Smooth muscle cell (in vitro differentiated cells): ENCODE measurements around the gene CARD6. TPM values are rescaled to one million over a fixed set of nuclear protein-coding genes. Genes with fewer than 3 reads are reported as not detected.

Source experiments
- DNase-seq: peaks from one replicate; lab custom pipeline; 2025; ENCODE audit not compliant: unreplicated experiment; lab: John Stamatoyannopoulos, UW
- H2AFZ ChIP-seq: fragments of 200-600 bp; sonication (generic); 2 replicates; pipeline ENCODE4 v1.6.0; 2016; ENCODE audit warnings: antibody characterized with exemption, low read depth, mild to moderate bottlenecking
- H3F3A ChIP-seq: fragments of 200-600 bp; sonication (generic); 2 replicates; pipeline ENCODE4 v1.6.0; 2017; ENCODE audit warnings: antibody characterized with exemption, low read depth
- H3K27ac ChIP-seq: fragments of 200-600 bp; sonication (generic); 2 replicates; pipeline ENCODE4 v1.5.1; 2016; ENCODE audit warnings: low read depth, mild to moderate bottlenecking
- H3K27me3 ChIP-seq: fragments of 200-600 bp; sonication (generic); 2 replicates; pipeline ENCODE4 v1.6.1; 2016; ENCODE audit warnings: low read depth, mild to moderate bottlenecking
- H3K36me3 ChIP-seq: fragments of 200-600 bp; sonication (generic); 2 replicates; pipeline ENCODE4 v1.5.1; 2016; ENCODE audit warnings: low read depth
- H3K4me1 ChIP-seq: fragments of 200-600 bp; sonication (generic); 2 replicates; pipeline ENCODE4 v1.5.1; 2016; ENCODE audit warnings: low read depth
- H3K4me2 ChIP-seq: fragments of 200-600 bp; sonication (generic); 2 replicates; pipeline ENCODE4 v1.6.0; 2016; ENCODE audit warnings: mild to moderate bottlenecking
- H3K4me3 ChIP-seq: fragments of 200-600 bp; sonication (generic); 2 replicates; pipeline ENCODE4 v1.5.1; 2016; ENCODE audit warnings: mild to moderate bottlenecking
- H3K79me2 ChIP-seq: fragments of 200-600 bp; sonication (generic); 2 replicates; pipeline ENCODE4 v1.6.0; 2016; ENCODE audit warnings: low read depth, mild to moderate bottlenecking
- H3K9ac ChIP-seq: fragments of 200-600 bp; sonication (generic); 2 replicates; pipeline ENCODE4 v1.6.0; 2016; ENCODE audit warnings: low read depth
- H3K9me3 ChIP-seq: fragments of 200-600 bp; sonication (generic); replicated peaks from 2 replicates; pipeline ENCODE4 v1.5.1; 2016; ENCODE audit warnings: low read depth
- H4K20me1 ChIP-seq: fragments of 200-600 bp; sonication (generic); 2 replicates; pipeline ENCODE4 v1.6.0; 2016; ENCODE audit warnings: low read depth
- WGBS: methylation state at CpG from one replicate; pipeline ENCODE4 v1.1.7; 2016; ENCODE audit warnings: low lambda C conversion rate; 5-methylcytosine and 5-hydroxymethylcytosine counted together
- polyA plus RNA-seq: library from polyadenylated mRNA; unstranded; fragments of >200 nt; fragmentation: Nextera tagmentation; extraction: Ambion mirVana; gene quantifications from 2 replicates; pipeline ENCODE4 v1.2.1, GENCODE V29; 2016
- total RNA-seq: library from RNA; depleted of rRNA; stranded (reverse); fragments of >200 nt; gene quantifications from 2 replicates; pipeline ENCODE4 v1.2.3, GENCODE V29; 2014
- TF ChIP-seq, protein P1 (sequence below): fragments of 200-600 bp; sonication (generic); IDR thresholded peaks from 2 replicates; pipeline ENCODE4 v1.5.1; 2017; ENCODE audit warnings: borderline replicate concordance, mild to moderate bottlenecking, antibody characterized with exemption; ENCODE audit not compliant: insufficient read depth, poor library complexity, severe bottlenecking

Gene CARD6
- total and polyA plus RNA-seq, 2 experiments from 2014 or later = 0.43 to 0.99 TPM

DNA sequence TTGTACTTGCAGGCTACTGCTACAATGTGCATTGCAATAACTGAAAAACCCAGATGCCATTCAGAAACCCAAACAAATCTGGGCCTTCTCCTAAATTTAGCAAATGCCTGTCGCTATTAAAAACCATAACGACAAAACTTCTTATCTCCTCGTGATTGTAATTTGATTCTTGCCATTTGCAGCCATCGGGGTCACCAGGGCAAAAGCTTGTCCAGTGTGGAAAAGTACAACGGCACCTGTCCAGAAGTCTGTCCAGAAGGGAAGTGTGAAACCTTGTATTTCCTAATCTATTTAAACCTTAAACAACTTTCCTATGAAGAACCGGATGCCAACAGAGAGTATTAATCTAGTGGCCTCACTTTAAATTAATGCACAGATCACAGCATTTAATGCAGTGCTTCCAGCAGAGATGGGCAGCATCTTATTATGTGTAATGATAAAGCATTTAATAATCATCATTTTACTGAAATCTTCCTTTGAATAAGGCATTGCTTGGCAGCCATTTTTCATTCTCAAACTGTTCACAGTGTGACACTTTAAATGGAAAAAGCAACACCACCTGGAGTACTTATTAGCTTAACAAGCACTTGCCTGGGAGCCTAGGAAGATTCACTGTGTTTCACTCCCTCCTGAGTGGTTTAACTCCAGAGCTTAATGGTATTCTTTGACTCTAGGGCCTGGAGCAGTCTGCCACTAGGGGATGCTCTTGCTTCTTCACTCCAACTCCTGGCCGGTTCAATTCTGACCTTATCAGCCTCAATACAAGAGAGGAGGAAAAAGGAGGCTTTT is 63.2 kb downstream of the CARD6 start:
- Histone ChIP-seq H3K27ac (no peak overlapping the region), H3K36me3 (no peaks in the 10 kb centered on the region), H3K27me3 (no peaks in the 10 kb centered on the region), H3F3A (no peaks in the 10 kb centered on the region), H4K20me1 (no peaks in the 10 kb centered on the region), H2AFZ (no peak overlapping the region), H3K4me2 (no peak overlapping the region), H3K9me3 (no peaks in the 10 kb centered on the region), H3K9ac (no peak overlapping the region), H3K4me3 (no peak overlapping the region), H3K4me1 (no peaks in the 10 kb centered on the region), H3K79me2 (no peaks in the 10 kb centered on the region)
- no peak for DNase-seq
- 73% methylated on average over 7 of the region's 7 CpGs for WGBS
- TF ChIP-seq, protein P1, sequence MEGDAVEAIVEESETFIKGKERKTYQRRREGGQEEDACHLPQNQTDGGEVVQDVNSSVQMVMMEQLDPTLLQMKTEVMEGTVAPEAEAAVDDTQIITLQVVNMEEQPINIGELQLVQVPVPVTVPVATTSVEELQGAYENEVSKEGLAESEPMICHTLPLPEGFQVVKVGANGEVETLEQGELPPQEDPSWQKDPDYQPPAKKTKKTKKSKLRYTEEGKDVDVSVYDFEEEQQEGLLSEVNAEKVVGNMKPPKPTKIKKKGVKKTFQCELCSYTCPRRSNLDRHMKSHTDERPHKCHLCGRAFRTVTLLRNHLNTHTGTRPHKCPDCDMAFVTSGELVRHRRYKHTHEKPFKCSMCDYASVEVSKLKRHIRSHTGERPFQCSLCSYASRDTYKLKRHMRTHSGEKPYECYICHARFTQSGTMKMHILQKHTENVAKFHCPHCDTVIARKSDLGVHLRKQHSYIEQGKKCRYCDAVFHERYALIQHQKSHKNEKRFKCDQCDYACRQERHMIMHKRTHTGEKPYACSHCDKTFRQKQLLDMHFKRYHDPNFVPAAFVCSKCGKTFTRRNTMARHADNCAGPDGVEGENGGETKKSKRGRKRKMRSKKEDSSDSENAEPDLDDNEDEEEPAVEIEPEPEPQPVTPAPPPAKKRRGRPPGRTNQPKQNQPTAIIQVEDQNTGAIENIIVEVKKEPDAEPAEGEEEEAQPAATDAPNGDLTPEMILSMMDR = peak; percentile 86

GRCh38 chr5:40904994-40905306 is 63.8 kb downstream of the CARD6 start:
- H3F3A ChIP-seq = no peaks in the 10 kb centered on the region
- no peak overlapping the region for H2AFZ ChIP-seq
- no peaks in the 10 kb centered on the region for H3K4me1 ChIP-seq
- H3K27me3 ChIP-seq = no peaks in the 10 kb centered on the region
- WGBS = 56% methylated on average over 2 of the region's 2 CpGs
- H3K9me3 ChIP-seq = no peaks in the 10 kb centered on the region
- no peak overlapping the region for H3K27ac ChIP-seq
- H4K20me1 ChIP-seq = no peaks in the 10 kb centered on the region
- H3K4me2 ChIP-seq = no peak overlapping the region
- H3K9ac ChIP-seq = no peak overlapping the region
- H3K79me2 ChIP-seq = no peaks in the 10 kb centered on the region
- no peaks in the 10 kb centered on the region for H3K36me3 ChIP-seq
- H3K4me3 ChIP-seq = no peak overlapping the region
- DNase-seq = no peak
- TF ChIP-seq, protein P1 = no peak

DNA sequence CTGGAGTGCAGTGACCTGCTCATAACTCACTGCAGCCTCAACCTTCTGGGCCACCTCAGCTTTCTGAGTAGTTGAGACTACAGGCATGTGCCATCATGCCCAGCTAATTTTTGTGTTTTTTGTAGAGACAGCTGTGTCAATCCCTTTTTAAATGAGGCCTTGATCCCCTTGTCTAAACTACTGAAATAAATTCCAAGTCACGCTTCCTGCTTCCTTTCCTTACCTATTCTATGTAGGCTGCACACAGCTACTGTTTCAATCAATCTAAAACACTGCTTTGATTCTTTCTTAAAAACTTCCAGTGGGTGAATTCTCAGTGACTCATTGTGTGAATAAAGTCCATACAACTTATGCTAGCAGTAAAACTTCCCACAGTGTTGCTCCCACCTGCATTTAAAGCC is 65.2 kb downstream of the CARD6 start:
- TF ChIP-seq, protein P1 = no peak
- no peak overlapping the region for H3K9ac ChIP-seq
- WGBS = 73% methylated on average over 1 of the region's 1 CpG
- DNase-seq = no peak
- H3K4me2 ChIP-seq = no peak overlapping the region
- H4K20me1 ChIP-seq = no peaks in the 10 kb centered on the region
- no peak overlapping the region for H3K4me3 ChIP-seq
- no peaks in the 10 kb centered on the region for H3K27me3 ChIP-seq
- H3K9me3 ChIP-seq = no peaks in the 10 kb centered on the region
- no peaks in the 10 kb centered on the region for H3K4me1 ChIP-seq
- H3K36me3 ChIP-seq = no peaks in the 10 kb centered on the region
- H2AFZ ChIP-seq = no peak overlapping the region
- H3F3A ChIP-seq = no peaks in the 10 kb centered on the region
- H3K27ac ChIP-seq = peak overlapping the region; percentile 40
- no peaks in the 10 kb centered on the region for H3K79me2 ChIP-seq

DNA sequence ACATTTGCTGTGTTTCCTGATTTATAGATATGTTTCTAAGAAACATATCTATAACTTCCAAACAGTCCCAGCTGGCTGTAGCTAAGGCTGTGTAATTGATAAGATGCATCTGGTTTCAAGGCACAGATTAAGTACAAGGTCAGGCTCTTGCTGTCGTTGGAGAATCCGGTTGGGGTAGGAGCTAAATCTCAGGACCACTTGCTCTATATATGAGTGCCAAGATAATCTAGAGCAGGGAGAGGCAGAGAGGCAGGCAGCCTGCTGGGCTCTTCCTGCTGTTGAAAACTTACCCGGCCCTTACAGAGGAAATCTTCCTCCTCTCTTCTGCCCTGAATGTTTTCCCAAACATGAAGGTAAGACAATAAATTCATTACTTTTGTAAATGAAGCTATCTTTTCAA is 68.1 kb downstream of the CARD6 start, which contains the start of gene C7:
Gene C7 (plus strand): TSS at position 234 of the 400 bp plus-strand sequence. CDS start 114 bp downstream, at position 348.
- no peak within 1 kb of the TSS for H3K4me3 ChIP-seq

More for the DNA sequence above, 68.1 kb downstream of the CARD6 start, which contains the start of gene C7:
- H3K4me2 ChIP-seq = no peak within 1 kb of the TSS
- H3K27me3 ChIP-seq = no peaks in the 10 kb centered on the region
- no peak within 1 kb of the TSS for H3K27ac ChIP-seq
- H3K79me2 ChIP-seq = no peaks in the 10 kb centered on the region
- no peaks in the 10 kb centered on the region for H3K9me3 ChIP-seq
- no peak within 1 kb of the TSS for H3K9ac ChIP-seq
- TF ChIP-seq, protein P1 = no peak
- 43% methylated on average over 3 of the region's 3 CpGs for WGBS
- DNase-seq = no peak
- H3F3A ChIP-seq = no peaks in the 10 kb centered on the region
- H4K20me1 ChIP-seq = no peaks in the 10 kb centered on the region
- no peaks in the 10 kb centered on the region for H3K4me1 ChIP-seq
- H2AFZ ChIP-seq = no peak within 1 kb of the TSS
- H3K36me3 ChIP-seq = no peaks in the 10 kb centered on the region
